Panc1 (cell line): ENCODE data around the gene SLC26A11. TPM values are rescaled to one million over a fixed set of nuclear protein-coding genes. Genes with fewer than 3 reads are reported as not detected.

ENCODE experiments used
- ATAC-seq: fragments of 200-7000 bp; cut with Tn5 transposase; 2 replicates; pipeline ENCODE4 v1.9.1; 2020; ENCODE audit warnings: mild to moderate bottlenecking, moderate library complexity
- BruUV-seq: library from RNA; stranded (reverse); fragments of 400-500 nt; replicated peaks from 2 replicates; lab custom pipeline; 2021; lab: Mats Ljungman, UMichigan
- CTCF ChIA-PET: fragments of 300-600 bp; sonication (Branson Sonifier 250); formaldehyde crosslinking; loops from one replicate; lab custom pipeline; 2022; ENCODE audit warnings: antibody characterized with exemption; lab: Charles Lee
- POLR2A ChIA-PET: fragments of 300-600 bp; sonication (Branson Sonifier 250); formaldehyde crosslinking; loops from one replicate; lab custom pipeline; 2022; ENCODE audit warnings: antibody characterized with exemption; lab: Charles Lee
- DNase-seq: peaks from one replicate; pipeline ENCODE4 v3.0.0-alpha.2; 2010; ENCODE audit warnings: low read depth, low spot score
- H3K27ac ChIP-seq: 2 replicates; pipeline ENCODE4 v1.5.1; 2011; ENCODE audit warnings: mild to moderate bottlenecking, low read length, inconsistent platforms
- H3K27me3 ChIP-seq: fragments of 200-500 bp; sonication (Bioruptor generic); 2 replicates; pipeline ENCODE4 v1.6.0; 2014; ENCODE audit warnings: low read length, inconsistent platforms; ENCODE audit not compliant: control insufficient read depth, insufficient read depth
- H3K36me3 ChIP-seq: fragments of 200-500 bp; sonication (Bioruptor generic); 2 replicates; pipeline ENCODE4 v1.5.1; 2014; ENCODE audit warnings: inconsistent platforms, mild to moderate bottlenecking, low read length, moderate library complexity; ENCODE audit not compliant: control insufficient read depth, insufficient read depth
- H3K4me1 ChIP-seq: 2 replicates; pipeline ENCODE4 v1.5.1; 2011; ENCODE audit warnings: inconsistent platforms, mild to moderate bottlenecking, low read length, moderate library complexity; ENCODE audit not compliant: control insufficient read depth, insufficient read depth
- H3K4me3 ChIP-seq, 2 experiments: 2 replicates each; pipeline ENCODE4 v1.5.1; 2011 to 2012; ENCODE audit warnings: low read depth in 2 of 2, low read length in 2 of 2, mild to moderate bottlenecking in 2 of 2, inconsistent platforms in 1 of 2, moderate library complexity in 1 of 2
- H3K9me3 ChIP-seq: fragments of 200-500 bp; sonication (Bioruptor generic); 2 replicates; pipeline ENCODE4 v1.5.1; 2014; ENCODE audit warnings: low read depth, mild to moderate bottlenecking, inconsistent platforms, low read length, moderate library complexity; ENCODE audit not compliant: control insufficient read depth, insufficient read depth
- POLR2AphosphoS5 ChIP-seq: IDR thresholded peaks from 2 replicates; pipeline ENCODE4 v1.6.1; 2012; ENCODE audit warnings: mild to moderate bottlenecking, low read depth, low read length, moderate library complexity
- SIN3A ChIP-seq: IDR thresholded peaks from 2 replicates; pipeline ENCODE4 v1.6.1; 2012; ENCODE audit warnings: low read depth, mild to moderate bottlenecking, low read length, moderate library complexity, borderline replicate concordance; ENCODE audit not compliant: insufficient read depth
- TCF7L2 ChIP-seq: IDR thresholded peaks from 2 replicates; pipeline ENCODE4 v1.6.1; 2011; ENCODE audit warnings: mild to moderate bottlenecking, low read depth, low read length, inconsistent platforms
- in situ Hi-C: cut with HindIII; loops from 2 replicates; pipeline ENCODE4 v1.10.0; 2016; ENCODE audit warnings: low sequenced_read_pairs, low pct_unique_long_range_greater_than_20kb
- intact Hi-C: fragments of 100-400 bp; cut with micrococcal nuclease; formaldehyde crosslinking; loops from one replicate; pipeline ENCODE4 v1.10.0; 2022; ENCODE audit not compliant: unreplicated experiment
- total RNA-seq: library from RNA; stranded (reverse); gene quantifications from one replicate; pipeline ENCODE4 v1.2.1, GENCODE V29; 2021; ENCODE audit not compliant: unreplicated experiment
- TF ChIP-seq, protein P1 (sequence below): fragments of 450-650 bp; IDR thresholded peaks from 2 replicates; pipeline ENCODE4 v1.5.1; 2017; ENCODE audit warnings: mild to moderate bottlenecking
- TF ChIP-seq, protein P2 (sequence below), 2 experiments: IDR thresholded peaks; 2 replicates each; pipeline ENCODE4 v1.6.1; 2011 to 2012; ENCODE audit warnings: low read depth in 2 of 2, control low read depth in 1 of 2, low read length in 1 of 2, mild to moderate bottlenecking in 1 of 2, moderate library complexity in 1 of 2; ENCODE audit not compliant: insufficient read depth in 1 of 2

SLC26A11 gene
- total RNA-seq, 1 experiment from 2014 or later: 30.9 TPM

DNA sequence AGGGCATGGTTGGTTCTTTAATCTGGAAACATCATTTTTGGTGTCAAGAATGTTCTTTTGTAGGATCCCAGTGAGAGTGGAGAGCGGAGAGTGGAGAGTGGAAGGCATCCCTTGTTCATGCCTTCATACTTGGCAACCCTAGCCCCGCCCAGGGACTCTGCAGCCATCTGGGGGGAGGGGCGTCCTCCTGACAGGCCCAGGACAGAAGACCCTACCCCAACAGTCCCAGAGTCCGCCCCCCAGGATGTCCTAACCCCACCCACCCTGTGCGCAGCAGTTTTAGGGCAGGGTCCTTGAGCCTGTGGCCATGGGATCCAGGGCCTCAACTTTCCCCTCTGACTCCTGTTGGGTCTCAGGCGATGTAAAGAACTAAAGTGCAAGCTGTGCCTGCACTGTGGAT is 4.5 kb downstream of the SLC26A11 start:
- CTCF ChIA-PET: no interaction called here
- BruUV-seq: no TSS peak
- Histone ChIP-seq H3K9me3 (no peaks in the 10 kb centered on the region), H3K4me3 (no peak overlapping the region), H3K27ac (no peak overlapping the region), H3K27me3 (no peaks in the 10 kb centered on the region), H3K36me3 (no peaks in the 10 kb centered on the region; the same call in 1 of the 2 replicates), H3K4me1 (peaks cover 7% of the 10 kb centered on the region; the same call in 1 of the 2 replicates)
- in situ Hi-C loops: no loop called here
- intact Hi-C loops: no loop called here
- POLR2A ChIA-PET: interaction anchor here (0.6 kb wide), 1 partner anchor 78 kb away, joined by 5 read pairs; no protein-coding TSS in a partner anchor
- ATAC-seq (no peak), DNase-seq (no peak)
- TF ChIP-seq TCF7L2 (no peak), SIN3A (no peak), POLR2AphosphoS5 (no peak)
- TF ChIP-seq, protein P1, sequence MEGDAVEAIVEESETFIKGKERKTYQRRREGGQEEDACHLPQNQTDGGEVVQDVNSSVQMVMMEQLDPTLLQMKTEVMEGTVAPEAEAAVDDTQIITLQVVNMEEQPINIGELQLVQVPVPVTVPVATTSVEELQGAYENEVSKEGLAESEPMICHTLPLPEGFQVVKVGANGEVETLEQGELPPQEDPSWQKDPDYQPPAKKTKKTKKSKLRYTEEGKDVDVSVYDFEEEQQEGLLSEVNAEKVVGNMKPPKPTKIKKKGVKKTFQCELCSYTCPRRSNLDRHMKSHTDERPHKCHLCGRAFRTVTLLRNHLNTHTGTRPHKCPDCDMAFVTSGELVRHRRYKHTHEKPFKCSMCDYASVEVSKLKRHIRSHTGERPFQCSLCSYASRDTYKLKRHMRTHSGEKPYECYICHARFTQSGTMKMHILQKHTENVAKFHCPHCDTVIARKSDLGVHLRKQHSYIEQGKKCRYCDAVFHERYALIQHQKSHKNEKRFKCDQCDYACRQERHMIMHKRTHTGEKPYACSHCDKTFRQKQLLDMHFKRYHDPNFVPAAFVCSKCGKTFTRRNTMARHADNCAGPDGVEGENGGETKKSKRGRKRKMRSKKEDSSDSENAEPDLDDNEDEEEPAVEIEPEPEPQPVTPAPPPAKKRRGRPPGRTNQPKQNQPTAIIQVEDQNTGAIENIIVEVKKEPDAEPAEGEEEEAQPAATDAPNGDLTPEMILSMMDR: no peak
- TF ChIP-seq, protein P2, sequence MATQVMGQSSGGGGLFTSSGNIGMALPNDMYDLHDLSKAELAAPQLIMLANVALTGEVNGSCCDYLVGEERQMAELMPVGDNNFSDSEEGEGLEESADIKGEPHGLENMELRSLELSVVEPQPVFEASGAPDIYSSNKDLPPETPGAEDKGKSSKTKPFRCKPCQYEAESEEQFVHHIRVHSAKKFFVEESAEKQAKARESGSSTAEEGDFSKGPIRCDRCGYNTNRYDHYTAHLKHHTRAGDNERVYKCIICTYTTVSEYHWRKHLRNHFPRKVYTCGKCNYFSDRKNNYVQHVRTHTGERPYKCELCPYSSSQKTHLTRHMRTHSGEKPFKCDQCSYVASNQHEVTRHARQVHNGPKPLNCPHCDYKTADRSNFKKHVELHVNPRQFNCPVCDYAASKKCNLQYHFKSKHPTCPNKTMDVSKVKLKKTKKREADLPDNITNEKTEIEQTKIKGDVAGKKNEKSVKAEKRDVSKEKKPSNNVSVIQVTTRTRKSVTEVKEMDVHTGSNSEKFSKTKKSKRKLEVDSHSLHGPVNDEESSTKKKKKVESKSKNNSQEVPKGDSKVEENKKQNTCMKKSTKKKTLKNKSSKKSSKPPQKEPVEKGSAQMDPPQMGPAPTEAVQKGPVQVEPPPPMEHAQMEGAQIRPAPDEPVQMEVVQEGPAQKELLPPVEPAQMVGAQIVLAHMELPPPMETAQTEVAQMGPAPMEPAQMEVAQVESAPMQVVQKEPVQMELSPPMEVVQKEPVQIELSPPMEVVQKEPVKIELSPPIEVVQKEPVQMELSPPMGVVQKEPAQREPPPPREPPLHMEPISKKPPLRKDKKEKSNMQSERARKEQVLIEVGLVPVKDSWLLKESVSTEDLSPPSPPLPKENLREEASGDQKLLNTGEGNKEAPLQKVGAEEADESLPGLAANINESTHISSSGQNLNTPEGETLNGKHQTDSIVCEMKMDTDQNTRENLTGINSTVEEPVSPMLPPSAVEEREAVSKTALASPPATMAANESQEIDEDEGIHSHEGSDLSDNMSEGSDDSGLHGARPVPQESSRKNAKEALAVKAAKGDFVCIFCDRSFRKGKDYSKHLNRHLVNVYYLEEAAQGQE (IDR thresholded peaks at IDR 0.05; ENCODE audit: insufficient read depth in 1 of 2, low read depth in 2 of 2, low read length in 1 of 2): no peak

DNA sequence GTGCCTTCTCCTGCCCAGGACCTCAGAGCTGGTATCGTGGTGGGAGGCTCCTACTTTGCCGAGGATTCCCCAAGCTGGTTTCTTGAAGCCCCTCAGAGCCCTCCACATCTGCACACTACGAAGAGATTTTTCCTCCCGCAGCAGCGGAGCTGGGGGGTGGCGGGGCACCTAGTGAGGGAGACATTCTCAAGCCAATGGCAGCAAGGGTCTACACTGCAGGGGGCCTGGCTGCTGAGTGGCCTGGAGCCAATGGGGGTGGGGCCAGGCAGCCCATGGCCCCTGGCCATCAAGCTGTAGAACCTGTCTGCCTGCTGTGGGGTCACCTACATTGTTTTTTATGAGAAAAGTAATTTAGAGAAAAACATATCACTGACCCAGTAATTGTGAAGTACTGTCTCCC is 5.0 kb downstream of the SLC26A11 start:
- POLR2A ChIA-PET: no interaction called here
- H3K27me3 ChIP-seq: no peaks in the 10 kb centered on the region

More for the DNA sequence above, 5.0 kb downstream of the SLC26A11 start:
- Histone ChIP-seq H3K27ac (no peak overlapping the region), H3K4me3 (no peak overlapping the region), H3K36me3 (no peaks in the 10 kb centered on the region), H3K4me1 (peaks cover 7% of the 10 kb centered on the region; the same call in 1 of the 2 replicates), H3K9me3 (no peaks in the 10 kb centered on the region)
- BruUV-seq: no TSS peak
- CTCF ChIA-PET: interaction anchor here (0.5 kb wide), 1 partner anchor 59 kb away, joined by 3 read pairs; no protein-coding TSS in a partner anchor
- in situ Hi-C loops: no loop called here
- no peak for DNase-seq
- intact Hi-C loops: no loop called here
- TF ChIP-seq TCF7L2 (no peak), POLR2AphosphoS5 (no peak), SIN3A (no peak)
- TF ChIP-seq, protein P1: no peak
- TF ChIP-seq, protein P2 (IDR thresholded peaks at IDR 0.05; ENCODE audit: insufficient read depth in 1 of 2, low read depth in 2 of 2, low read length in 1 of 2): no peak
- no peak for ATAC-seq
